HG03280 (cell line): ENCODE results near the gene CPZ.
"Not testable (repeated sequence)": the region's sequence is repeated elsewhere in the genome, so short reads cannot be mapped to it uniquely, and the experiment has no call there.

Experiments
- ATAC-seq: cut with Tn5 transposase; IDR thresholded peaks from one replicate; pipeline ENCODE4 v1.9.1; 2021; ENCODE audit warnings: mild to moderate bottlenecking, moderate library complexity; ENCODE audit not compliant: unreplicated experiment

The CPZ gene

DNA sequence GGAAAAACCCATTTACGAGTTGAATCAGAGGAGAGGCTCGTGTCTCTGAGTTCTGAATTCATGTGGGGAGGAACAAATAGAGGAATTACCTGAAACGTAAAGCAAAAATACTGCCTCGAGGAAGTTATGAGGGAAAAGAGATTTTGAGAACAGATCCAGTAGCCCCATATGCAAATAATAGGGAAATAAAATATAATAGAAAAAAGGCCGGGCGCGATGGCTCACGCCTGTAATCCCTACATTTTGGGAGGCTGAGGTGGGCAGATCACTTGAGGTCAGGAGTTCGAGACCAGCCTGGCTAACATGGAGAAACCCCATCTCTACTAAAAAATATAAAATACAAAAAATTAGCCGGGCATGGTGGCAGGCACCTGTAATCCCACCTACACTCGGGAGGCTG, 42.2 kb downstream of the CPZ start:
- ATAC-seq: not testable (repeated sequence)

DNA sequence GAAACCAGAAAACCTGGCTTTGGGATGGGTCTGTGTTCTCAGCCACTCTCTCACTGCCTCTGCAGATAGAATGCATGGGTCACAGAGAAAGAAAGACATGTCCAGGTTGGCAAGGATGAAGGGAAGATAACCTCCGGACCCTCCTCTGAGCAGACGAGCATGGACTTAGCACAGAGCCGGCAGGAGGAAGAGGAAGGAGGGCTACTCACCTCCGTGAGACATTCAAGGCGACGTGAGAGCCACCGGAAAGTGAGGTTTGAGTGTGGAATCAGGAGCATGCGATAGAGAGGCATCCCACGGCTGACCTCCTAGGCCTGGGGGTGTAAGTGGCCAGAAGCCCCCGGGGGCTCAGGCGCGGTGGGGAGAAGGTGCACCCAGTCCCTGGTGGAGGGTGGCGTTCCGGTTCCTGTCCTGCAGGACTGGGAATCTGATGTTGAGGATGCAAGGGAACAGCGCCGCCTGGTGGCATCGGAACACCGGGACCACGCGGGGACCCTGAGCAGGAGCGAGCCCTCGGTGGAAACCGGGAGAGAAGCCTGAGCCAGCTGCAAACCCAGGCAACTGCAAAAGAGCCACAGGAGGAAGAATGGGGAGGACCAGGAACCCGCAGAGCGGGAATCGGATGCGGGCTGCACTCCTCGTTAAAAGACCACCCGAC, 43.5 kb downstream of the CPZ start:
- ATAC-seq: not testable (repeated sequence)

DNA sequence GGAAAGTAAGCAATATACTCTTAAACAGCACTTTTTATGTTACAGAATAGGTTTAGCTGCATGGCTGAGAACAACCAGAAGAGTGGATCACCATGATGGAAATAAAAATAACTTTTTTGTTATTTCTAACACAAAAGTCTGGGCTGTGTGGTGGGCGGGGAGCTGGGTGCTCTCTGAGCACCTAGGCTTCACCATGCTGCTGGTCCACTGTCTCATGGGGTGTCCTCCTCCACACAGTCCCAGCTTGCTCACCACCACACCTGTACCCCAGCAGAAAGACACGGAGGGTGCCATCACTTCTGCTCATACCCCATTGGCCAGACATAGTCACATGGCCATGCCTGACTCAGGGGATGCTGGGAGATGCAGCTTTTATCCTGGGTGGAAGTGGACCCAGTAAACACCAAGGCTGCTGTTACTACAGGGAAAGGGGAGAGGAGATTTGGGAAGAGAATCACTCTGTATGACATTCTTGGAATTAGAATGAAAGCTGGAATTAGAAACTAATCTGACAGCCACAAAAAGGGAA, 45.0 kb downstream of the CPZ start:
- ATAC-seq: no peak

DNA sequence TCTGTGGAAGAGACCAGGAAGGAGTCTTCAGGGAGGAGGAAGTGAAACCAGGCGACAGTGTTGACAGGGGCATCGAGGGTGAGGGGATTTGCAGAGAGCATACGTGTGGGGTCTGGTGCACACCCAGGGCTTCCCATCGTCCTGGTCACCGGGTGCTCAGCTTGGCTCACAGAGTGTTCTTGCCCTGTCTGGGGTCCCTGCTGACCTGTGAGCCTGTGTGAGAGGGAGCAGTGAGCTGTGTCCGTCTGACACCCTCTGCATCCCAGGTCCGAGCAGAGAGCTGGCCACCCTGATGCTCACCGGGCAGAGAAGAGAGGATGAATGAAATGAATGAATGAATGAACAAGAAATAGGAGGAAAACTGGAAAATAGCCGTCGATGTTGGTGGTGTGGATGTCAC, 46.5 kb downstream of the CPZ start:
- ATAC-seq: no peak

DNA sequence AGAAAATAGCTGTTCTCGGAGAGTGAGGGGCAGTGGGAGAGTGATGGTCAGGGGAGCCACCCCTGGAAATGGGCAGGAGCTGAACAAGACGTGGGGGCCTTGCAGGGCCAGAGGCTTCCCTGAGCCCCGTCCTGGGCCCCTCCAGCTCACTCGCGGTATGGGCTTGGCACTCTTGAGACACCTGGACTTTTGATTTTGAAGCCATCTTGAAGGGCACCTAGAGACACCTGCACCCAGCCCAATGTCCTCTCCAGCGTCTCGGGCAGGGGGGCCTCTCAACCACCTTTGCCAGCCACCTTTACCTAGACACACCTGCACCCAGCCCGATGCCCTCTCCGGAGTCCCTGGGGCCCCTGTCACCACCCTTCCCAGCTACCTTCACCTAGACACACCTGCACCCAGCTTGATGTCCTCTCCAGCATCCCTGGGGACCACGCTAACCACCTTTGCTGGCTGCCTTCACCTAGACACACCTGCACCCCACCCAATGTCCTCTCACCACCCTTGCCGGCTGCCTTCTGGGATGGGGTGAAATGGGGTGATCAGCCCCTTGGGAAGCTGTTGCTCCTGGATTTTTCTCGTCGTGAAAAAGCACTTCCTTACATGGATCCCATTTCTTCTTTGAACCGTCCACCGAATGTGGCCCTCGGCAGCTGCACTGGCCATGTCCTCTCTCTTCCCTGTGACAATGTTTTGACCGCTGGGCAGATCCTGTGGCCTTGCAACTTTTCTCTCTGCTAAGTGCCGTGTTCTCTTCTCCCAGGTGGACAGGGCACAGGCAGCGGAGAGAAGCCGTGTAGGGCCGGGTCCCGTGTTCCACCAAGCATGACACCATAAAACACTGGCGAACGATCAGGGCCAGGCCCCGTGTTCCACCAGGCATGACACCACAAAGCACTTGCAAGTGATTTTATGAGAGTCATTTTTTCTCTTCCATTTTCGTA, 47.5 kb downstream of the CPZ start:
- no peak for ATAC-seq

DNA sequence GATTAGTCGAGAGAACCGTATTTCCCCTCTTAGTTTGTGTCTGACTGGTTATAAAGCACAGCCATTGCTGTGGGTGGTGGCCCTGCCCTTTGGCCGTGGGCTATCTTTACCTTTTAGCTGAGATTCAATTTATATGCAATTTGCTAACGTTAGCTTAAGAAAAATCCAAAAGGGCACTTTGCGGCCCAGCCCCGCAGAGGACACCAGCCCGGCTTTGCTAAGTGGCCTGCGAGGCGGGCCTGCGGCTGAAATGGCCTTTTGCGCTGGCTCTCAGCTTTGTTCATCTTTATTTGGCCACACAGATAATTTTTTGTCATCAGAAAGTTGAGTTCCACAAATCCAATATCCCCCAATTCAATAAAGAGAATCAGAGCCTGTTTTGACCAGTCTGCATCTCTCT, 48.3 kb downstream of the CPZ start:
- no peak for ATAC-seq

DNA sequence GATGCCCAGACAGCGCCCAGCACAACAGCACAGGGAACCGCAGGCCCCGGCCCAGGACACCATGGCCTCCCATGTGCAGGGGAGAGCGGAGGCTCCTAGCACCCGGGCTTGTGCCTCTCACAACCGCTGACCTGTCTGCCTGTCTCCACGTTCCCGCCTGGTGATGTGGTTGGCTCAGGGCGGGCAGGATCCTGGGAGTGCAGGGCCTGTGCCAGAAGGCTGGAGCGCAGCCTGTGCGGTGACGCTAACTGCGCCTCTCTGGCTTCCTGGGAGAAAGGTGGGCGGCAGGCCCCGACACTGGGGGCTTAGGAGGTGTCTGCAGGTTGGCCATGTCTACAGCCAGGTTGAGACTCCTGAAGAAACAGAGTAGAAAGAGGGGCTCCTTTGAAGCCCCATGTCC, 48.7 kb downstream of the CPZ start:
- no peak for ATAC-seq

DNA sequence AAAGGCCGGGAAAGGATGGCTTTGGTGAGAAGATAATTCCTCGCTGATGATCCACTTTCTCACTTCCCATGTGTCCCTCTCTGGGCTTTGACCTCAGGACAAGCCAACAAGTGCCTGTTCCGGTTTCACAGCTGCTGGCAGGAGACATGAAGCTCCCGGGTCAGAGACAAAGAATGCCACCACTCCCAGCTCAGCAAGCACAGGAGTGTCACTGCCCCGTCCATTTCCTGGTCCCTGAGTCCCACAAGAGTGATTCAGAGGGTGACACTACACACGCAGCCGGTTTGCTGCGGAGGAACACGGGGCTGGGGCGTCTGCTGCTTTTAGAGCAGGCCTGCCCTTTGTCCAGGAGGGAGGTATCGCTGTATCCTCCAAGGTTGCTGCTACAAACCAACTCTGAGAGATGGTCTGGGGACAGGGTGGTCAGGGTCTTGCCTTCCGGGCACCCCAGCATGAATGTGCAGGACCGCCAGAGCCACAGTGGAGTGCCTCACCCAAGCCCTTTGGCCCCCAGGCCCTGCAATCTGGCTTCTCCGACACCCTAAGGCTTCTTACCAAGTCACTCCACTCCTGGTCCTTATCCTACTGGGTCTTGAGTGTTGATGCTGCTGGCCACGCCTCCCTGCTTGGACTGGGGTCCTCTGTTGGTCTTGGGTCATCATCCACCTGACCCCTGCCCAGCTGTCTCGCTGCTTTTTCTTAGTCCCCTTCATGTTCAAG, 49.5 kb downstream of the CPZ start:
- no peak for ATAC-seq

DNA sequence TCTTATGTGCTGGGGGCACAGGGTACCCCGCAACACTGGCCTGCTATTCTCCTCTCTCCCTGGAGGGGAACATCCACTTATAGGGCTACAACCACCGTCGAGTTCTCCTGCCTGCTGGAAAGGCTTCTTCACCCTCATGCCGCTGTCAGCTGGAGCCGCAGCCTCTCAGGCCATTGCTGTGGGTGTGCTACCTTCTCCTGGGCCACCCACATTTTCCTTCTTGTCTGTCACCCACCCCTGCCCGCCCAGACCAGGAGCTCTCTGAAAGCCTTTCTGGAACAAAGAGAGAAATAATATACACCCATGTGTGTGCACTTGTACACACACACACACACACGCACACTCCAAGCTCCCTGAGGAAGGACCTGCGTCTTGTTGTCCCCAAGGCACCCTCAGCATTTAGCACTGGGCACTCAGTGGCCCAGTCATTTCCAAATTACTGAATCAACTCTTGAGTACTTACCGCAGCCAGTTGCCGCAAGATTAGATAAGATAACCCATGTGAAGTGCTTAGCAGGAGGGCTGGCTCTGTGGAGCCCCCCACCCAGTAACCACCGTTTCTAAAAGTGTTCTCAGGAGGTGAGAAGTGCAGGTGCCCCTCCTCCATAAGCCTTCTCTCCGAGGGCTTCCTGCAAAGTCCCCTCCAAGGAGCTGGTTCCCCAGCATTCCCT, 50.2 kb downstream of the CPZ start:
- ATAC-seq: no peak

DNA sequence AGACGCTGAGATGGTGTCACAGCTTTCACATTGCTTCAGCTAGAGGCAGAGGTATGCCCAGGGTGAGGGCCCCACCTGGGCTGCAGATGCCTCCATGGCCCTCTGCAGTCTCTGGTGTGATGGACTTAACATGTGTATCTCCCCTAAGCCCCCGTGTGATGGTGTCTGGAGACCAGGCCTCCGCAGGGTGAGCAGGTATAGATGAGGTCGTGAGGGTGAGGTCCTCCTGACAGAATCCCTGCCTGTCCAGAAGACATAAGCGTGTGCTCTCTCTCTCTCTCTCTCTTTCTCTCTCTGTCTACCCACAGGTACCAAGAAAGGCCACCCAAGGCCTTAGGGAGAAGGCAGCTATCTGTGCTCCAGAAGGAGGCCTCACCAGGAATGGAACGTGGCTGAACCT, 50.9 kb downstream of the CPZ start:
- no peak for ATAC-seq

DNA sequence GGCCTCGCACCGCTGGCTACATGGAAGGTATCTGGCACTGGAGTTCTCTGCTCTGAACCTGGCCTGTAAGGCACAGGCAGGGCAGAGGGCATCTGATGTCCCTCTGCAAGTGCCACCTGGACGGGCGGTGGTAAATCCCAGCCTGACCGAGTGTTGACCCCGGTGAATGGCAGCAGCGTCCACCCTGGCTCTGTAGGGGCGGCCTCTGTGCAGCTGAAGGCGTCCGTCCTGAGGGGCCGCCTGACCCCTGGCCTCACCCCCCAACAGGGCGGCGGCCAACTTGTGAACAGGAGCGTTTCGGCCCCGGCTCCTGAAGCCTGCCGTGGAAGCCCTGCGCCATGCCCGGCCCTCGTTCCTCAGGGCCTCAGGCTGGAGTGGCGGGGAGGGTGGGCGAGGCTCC, 51.4 kb downstream of the CPZ start:
- no peak for ATAC-seq

DNA sequence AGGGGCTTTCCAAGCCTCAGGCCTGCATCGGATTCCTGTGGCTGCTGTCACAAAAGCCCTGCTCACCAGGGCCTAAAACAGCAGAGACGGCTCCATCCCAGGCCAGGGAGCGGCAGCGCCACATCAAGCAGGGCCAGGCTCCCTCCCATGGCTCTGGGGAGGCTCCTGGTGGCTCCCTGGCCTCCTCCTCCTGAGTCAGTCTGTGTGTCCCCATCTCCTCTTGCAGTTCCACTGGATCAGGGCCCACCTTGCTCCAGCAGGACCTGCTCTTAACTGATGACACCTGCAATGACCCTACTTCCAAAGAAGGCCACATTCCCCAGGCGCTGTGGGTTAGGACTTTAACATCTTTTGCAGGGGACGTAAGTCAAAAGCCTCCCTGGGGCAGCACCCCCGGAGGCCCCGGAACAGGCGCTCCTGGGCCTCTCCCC, 51.9 kb downstream of the CPZ start:
- no peak for ATAC-seq

DNA sequence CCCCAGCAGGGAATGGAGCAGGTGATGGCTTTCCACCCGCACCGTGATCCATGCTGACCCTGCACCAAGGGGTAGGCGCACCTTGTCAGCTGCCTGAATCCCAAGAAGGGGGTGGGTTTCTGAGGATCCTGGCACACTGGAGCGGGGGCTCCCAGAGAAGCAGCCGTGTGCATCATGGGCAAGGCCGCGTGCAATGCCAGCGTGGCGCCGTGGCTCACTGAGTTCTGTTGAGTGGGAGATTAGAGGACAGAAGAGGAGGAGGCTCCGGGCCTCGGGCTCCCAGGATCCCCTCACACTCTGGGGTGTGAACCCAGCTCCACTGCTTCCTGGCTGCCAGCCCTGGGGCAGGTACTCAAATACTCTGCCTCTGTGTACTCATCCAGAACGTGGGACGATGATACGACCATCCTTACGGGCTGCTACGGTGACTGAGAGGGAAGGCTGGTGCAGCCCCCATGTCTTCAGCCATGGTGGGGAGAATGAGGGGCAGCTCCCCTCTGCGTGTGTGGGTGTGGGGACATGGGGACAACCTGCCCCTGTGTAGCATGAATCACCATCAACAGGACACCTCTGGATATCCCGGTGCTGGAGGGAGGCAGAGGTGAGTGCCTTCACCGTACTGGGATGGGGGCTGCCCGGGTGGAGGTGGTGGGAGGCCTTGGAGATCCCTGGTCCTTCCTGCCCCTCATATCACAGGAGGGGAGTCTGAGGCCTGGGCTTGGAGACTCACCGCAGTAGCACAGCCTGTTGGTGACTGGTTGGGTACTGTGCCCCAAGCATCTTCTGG, 52.6 kb downstream of the CPZ start:
- no peak for ATAC-seq

DNA sequence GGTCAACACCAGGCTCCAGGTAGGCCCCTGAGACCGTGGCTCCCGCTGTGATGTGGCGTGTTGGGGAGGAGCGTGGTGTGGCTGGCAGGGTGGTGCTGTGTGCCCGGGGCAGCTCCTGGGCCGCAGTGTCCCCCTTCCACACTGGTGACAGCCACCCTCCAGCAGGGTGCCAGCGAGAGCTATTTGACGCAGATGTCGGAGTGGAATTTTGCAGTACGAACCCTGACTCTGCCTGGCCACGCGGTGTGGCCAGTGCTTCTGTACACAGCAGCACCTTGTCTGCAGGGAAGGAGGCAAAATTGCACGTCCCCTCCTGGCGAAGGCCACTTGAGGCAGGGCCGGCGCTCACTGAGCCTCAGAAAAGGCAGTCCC, 53.2 kb downstream of the CPZ start:
- ATAC-seq: no peak

DNA sequence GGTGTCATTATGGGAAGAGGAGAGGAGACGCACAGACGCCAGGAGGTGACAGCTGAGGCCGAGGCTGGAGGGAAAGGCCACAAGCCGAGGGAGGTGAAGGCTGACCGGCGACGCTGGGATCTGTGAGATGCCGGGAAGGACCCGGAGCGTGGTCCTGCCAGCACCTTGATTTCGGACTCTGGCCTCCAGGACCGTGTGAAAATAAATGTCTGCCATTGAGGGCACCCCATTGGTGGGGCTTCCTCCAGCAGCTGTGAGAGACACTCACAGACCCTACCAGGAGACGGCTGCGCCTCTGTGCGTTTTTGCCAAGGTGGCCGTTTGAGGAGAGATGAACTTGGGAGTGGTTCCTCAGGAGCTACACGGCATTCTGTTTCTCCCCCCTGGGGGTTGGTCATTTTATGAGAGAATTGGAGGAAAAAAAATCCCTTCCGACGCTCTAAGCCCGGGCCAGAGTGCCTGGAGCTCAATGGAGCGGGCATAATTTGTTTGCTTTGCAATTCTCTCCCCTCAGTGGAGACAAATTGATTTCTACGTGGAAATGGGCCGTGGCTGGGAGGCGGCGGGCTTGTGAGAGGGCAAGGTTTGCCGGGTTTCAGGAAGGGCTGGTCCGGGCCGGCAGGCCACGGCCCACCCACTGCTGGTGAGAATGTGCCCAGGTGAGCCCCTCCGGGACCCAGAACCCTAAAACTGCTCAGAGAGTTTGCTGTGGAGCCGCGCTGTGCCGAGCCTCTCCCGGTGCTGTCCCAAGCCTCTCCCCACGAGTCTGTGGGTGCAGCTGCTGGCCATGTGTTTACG, 53.9 kb downstream of the CPZ start:
- ATAC-seq: no peak

DNA sequence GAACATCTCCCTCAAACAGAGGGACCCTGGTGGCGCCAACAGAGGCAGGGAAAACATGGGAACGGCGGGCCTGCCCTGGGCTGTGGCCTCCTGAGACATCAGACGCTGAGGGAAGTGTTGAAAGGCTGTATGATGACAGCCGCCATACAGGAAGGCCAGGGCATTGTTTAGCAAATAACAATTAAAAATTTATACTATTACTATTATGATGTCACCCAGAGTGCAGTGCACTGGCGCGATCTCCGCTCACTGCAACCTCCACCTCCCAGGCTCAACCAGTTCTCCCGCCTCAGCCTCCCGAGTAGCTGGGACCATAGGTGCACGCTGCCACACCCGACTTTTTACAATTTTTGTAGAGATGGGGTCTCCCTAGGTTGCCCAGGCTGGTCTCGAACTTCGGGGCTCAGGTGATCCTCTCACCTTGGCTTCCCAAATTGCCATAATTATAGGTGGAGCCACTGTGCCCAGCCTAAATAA, 54.6 kb downstream of the CPZ start:
- no peak for ATAC-seq

DNA sequence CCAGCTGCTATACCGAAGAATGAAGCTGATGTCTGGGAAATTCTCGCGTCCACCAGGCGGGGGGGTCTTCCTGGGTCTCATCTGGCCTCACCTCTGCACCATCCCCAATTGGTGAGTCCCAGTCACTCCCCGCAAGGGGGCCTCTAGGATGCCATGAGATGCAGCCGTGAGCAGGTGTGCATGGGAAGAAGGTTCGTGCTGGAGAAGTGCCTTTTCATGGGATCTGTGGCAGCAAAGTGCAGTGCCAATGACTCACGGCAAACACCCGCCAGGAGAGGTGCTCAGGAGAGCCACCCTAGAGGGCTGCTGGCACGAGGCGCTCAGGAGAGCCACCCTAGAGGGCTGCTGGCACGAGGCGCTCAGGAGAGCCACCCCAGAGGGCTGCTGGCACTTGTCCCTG, 55.1 kb downstream of the CPZ start:
- no peak for ATAC-seq

DNA sequence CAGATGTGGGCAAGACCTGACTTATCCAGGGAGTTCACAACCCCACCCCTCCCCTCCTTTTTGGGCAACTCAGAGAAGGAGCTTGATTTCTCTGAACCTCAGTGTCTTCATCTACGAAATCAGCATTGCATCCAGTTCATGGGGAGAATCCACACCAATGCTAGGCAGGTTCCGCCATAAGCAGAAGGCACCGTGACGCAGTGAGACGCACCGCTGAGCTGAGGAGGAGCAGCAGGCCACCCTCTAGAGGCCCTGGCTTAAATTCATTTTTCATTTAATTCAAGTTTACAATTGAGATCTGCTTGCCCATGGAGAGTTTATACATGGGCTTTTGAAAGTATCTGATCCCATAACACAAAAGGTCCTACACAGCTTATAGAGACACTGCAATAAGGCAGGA, 55.7 kb downstream of the CPZ start:
- no peak for ATAC-seq
